Measurements from ENCODE around the gene SLC22A17. TPM values are rescaled to one million over a fixed set of nuclear protein-coding genes. Genes with fewer than 3 reads are reported as not detected.

Gene SLC22A17
- total and polyA plus RNA-seq, 9 of the 15 experiments (the other 6 are each of a cell fraction or from before 2014, with no cell fraction given): 0.07 to 0.09 TPM; not detected in 7

DNA sequence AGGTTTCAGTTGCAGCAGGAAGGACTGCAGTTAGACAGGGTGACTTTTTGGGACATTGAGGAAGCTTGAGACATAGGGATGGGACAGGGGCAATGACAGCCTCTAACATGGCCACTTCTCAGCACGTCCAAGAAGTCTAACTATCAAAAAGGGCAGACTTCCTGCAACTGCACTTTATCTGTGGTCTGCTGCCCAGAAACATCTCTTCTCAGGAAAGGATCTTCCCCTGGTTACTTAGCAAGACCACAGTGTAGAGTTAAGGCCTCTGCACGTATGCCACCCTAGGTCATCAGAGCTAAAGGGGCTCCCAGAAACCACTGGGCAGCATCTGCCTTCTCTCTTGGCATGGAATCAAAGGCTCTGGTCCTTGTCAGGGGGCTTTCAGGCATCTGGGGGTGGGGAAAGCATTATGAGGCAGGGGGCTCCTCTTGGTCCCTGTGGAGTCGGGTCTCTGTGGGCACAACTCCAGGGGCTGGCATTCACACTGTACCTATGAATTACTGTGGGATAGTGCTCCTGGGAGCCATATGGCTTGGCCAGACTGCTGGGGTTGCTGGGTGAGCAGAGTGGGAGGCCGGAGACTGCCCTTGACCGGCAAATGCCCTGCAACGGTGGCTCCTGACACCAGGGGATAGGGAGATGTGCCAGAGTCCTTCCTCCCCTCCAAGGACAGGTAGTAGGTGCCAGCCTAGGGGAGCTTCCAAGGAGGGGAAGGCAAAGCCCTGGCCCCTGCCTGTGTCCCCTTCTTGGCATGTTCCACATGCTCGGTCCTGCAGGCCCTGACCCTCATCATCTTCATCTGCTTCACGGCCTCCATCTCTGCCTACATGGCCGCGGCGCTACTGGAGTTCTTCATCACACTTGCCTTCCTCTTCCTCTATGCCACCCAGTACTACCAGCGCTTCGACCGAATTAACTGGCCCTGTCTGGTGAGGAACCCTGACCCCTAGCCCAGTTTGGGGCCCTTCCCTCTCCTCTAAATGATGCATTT lies 25.2 kb upstream of the SLC22A17 start:
- FAIRE-seq (no peak), DNase-seq (ENCODE audit: extremely low read depth in 1 of 4, low spot score in 3 of 4) (no peak), ATAC-seq (no peak)
- Histone ChIP-seq H3K27me3 (ENCODE audit: control insufficient read depth in 2 of 2, insufficient read depth in 2 of 2, low read length in 2 of 2) (peaks cover 2 to 58% of the 10 kb centered on the region in 2 experiments; a peak in 4 of 5 replicates), H4K20me1 (replicated peaks; ENCODE audit: control insufficient read depth, insufficient read depth, low read length) (no peaks in the 10 kb centered on the region; the same call in 1 of the 2 replicates), H2AFZ (ENCODE audit: low read depth, low read length) (no peak overlapping the region), H3K4me1 (replicated peaks in 1 of 2; ENCODE audit: control insufficient read depth in 2 of 2, insufficient read depth in 2 of 2, low read length in 2 of 2) (peaks cover 0 to 14% of the 10 kb centered on the region in 2 experiments; a peak in 2 of 5 replicates), H3K4me2 (ENCODE audit: insufficient read depth, low read length) (no peak overlapping the region), H3K4me3 (no peak overlapping the region), H3K9me1 (ENCODE audit: control insufficient read depth, insufficient read depth, low read length) (no peaks in the 10 kb centered on the region), H3K9me3 (replicated peaks; ENCODE audit: control insufficient read depth, insufficient read depth, low read depth, low read length) (no peaks in the 10 kb centered on the region), H3K36me3 (ENCODE audit: control insufficient read depth, insufficient read depth, low read length) (no peaks in the 10 kb centered on the region), H3K9ac (ENCODE audit: insufficient read depth in 1 of 2, low read depth in 2 of 2, low read length in 2 of 2) (no peak overlapping the region), H3K27ac (ENCODE audit: extremely low read depth, low read depth, low read length) (no peak overlapping the region), H3K79me2 (ENCODE audit: control insufficient read depth, insufficient read depth, low read length) (no peaks in the 10 kb centered on the region)
- POLR2A ChIA-PET: interaction anchor here (0.8 kb wide), 1 partner anchor 95 kb away, joined by 3 read pairs; no protein-coding TSS in a partner anchor
- no TSS peak for BruUV-seq (replicated peaks)
- TF ChIP-seq, protein P1, sequence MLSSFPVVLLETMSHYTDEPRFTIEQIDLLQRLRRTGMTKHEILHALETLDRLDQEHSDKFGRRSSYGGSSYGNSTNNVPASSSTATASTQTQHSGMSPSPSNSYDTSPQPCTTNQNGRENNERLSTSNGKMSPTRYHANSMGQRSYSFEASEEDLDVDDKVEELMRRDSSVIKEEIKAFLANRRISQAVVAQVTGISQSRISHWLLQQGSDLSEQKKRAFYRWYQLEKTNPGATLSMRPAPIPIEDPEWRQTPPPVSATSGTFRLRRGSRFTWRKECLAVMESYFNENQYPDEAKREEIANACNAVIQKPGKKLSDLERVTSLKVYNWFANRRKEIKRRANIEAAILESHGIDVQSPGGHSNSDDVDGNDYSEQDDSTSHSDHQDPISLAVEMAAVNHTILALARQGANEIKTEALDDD (IDR thresholded peaks at IDR 0.05): no peak
- TF ChIP-seq, protein P2, sequence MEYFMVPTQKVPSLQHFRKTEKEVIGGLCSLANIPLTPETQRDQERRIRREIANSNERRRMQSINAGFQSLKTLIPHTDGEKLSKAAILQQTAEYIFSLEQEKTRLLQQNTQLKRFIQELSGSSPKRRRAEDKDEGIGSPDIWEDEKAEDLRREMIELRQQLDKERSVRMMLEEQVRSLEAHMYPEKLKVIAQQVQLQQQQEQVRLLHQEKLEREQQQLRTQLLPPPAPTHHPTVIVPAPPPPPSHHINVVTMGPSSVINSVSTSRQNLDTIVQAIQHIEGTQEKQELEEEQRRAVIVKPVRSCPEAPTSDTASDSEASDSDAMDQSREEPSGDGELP (CRISPR knock-in tag; IDR thresholded peaks at IDR 0.05; ENCODE audit: borderline replicate concordance): no peak
- TF ChIP-seq, protein P3, sequence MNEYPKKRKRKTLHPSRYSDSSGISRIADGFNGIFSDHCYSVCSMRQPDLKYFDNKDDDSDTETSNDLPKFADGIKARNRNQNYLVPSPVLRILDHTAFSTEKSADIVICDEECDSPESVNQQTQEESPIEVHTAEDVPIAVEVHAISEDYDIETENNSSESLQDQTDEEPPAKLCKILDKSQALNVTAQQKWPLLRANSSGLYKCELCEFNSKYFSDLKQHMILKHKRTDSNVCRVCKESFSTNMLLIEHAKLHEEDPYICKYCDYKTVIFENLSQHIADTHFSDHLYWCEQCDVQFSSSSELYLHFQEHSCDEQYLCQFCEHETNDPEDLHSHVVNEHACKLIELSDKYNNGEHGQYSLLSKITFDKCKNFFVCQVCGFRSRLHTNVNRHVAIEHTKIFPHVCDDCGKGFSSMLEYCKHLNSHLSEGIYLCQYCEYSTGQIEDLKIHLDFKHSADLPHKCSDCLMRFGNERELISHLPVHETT (CRISPR knock-in tag; conservative IDR thresholded peaks at IDR 0.05 in 1 of 2, IDR thresholded peaks at IDR 0.05 in 1 of 2): no peak
- TF ChIP-seq, protein P4, sequence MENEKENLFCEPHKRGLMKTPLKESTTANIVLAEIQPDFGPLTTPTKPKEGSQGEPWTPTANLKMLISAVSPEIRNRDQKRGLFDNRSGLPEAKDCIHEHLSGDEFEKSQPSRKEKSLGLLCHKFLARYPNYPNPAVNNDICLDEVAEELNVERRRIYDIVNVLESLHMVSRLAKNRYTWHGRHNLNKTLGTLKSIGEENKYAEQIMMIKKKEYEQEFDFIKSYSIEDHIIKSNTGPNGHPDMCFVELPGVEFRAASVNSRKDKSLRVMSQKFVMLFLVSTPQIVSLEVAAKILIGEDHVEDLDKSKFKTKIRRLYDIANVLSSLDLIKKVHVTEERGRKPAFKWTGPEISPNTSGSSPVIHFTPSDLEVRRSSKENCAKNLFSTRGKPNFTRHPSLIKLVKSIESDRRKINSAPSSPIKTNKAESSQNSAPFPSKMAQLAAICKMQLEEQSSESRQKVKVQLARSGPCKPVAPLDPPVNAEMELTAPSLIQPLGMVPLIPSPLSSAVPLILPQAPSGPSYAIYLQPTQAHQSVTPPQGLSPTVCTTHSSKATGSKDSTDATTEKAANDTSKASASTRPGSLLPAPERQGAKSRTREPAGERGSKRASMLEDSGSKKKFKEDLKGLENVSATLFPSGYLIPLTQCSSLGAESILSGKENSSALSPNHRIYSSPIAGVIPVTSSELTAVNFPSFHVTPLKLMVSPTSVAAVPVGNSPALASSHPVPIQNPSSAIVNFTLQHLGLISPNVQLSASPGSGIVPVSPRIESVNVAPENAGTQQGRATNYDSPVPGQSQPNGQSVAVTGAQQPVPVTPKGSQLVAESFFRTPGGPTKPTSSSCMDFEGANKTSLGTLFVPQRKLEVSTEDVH (IDR thresholded peaks at IDR 0.05; ENCODE audit: low read depth, partially characterized antibody): no peak
- in situ Hi-C loops (cut with MboI): no loop called here
- CTCF ChIA-PET (ENCODE audit: low intra/inter-chr PET ratio): interaction anchor here (2.5 kb wide), 1 partner anchor 50 kb away, joined by 16 read pairs; no protein-coding TSS in a partner anchor
- 15% methylated on average over 5 of the region's 14 CpGs for WGBS (ENCODE audit: insufficient coverage, low coverage, missing lambda C conversion rate)
- intact Hi-C loops (cut with micrococcal nuclease): no loop called here
